ENCODE measurements around the gene CRAMP1.
A peak's percentile ranks its signal among the peaks of the same experiment; 100 is the strongest.

Gene CRAMP1

DNA sequence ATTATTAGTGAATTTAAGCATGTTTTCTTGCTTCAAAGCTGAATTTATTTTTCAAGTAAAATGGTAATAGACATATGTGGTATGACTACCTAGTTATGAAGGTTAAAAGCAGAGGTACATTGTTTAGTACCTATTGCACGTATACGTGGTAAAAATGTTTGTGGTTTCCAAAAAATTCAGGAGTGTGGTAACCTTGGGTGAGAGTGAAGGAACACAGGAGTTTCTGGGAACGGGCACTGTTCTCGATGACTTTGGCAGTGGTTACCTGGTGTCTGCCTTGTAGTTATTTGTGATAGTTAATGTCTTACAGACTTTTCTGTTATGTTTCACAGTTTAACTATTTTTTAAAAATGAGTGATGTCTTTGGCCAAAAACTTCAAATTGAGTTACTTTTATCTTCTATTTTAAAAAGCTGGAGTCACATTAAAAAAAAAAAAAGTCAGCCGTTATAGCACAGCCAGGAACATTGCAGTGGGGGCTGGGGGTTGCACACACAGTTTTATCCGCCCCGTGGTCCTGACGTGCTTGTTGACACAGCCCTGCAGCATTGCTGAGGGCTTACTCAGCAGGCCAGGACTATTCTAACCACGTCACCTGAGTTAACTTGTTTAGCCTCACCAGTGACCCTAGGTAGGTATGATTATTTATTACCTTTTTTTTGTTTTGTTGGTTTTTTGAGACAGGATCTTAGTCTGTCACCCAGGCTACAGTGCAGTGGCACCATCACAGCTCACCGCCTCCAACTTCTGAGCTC lies 76.8 kb downstream of the CRAMP1 start:
- Histone ChIP-seq H3K4me3 (ENCODE audit: low read depth, low read length) (no peak overlapping the region), H3K4me1 (ENCODE audit: control insufficient read depth, insufficient read depth, low read length) (no peaks in the 10 kb centered on the region; the same call in 1 of the 2 replicates), H3K36me3 (ENCODE audit: control insufficient read depth in 2 of 2, insufficient read depth in 1 of 2, low read length in 2 of 2) (peaks cover 57 to 94% of the 10 kb centered on the region in 2 experiments), H3K27ac (ENCODE audit: extremely low read depth, low read depth, low read length) (no peak overlapping the region), H3K9me3 (ENCODE audit: control insufficient read depth, insufficient read depth, low read depth, low read length) (no peaks in the 10 kb centered on the region)
- ChIA-PET CTCF (interaction anchor here (0.6 to 1.0 kb wide), 2 partner anchors 12 to 21 kb away, joined by 3 read pairs; no protein-coding TSS in a partner anchor), POLR2A (interaction anchor here (2.5 kb wide), 1 partner anchor 17 kb away, joined by 16 read pairs; the partner anchor contains the start of gene MAPK8IP3)
- TF ChIP-seq, protein P1, sequence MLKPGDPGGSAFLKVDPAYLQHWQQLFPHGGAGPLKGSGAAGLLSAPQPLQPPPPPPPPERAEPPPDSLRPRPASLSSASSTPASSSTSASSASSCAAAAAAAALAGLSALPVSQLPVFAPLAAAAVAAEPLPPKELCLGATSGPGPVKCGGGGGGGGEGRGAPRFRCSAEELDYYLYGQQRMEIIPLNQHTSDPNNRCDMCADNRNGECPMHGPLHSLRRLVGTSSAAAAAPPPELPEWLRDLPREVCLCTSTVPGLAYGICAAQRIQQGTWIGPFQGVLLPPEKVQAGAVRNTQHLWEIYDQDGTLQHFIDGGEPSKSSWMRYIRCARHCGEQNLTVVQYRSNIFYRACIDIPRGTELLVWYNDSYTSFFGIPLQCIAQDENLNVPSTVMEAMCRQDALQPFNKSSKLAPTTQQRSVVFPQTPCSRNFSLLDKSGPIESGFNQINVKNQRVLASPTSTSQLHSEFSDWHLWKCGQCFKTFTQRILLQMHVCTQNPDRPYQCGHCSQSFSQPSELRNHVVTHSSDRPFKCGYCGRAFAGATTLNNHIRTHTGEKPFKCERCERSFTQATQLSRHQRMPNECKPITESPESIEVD (tag by site-specific recombination; IDR thresholded peaks at IDR 0.05), result no peak
- TF ChIP-seq SP7 (tag by site-specific recombination; IDR thresholded peaks at IDR 0.05), result 0 out of 2 replicates have a peak, but pooled peaks have one; percentile 14

DNA sequence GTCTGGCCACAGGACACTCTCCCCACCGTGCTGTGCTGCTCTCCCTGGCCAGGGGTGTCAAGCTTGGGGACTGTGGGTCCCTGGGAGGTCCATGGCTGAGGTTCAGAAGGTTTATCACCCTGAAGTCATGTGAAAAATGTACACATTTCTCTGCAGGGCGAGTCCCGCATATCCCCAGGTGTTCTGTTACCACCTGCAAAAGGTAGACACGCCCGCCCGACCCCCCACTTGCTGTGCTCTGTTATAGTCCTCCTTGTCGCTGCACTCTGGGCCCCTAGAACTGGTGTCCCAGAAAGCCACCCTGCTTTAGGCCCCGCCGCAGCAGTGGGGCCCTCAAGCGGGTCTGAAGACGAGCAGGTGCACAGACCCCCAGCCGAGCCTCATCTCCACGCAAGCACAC lies 77.7 kb downstream of the CRAMP1 start:
- TF ChIP-seq ZBTB17 (tag by site-specific recombination; IDR thresholded peaks at IDR 0.05), result no peak
- no peak for TF ChIP-seq SP2 (tag by site-specific recombination; IDR thresholded peaks at IDR 0.05)
- TF ChIP-seq ZSCAN16 (tag by site-specific recombination; IDR thresholded peaks at IDR 0.05), result no peak
- TF ChIP-seq ZNF366 (tag by site-specific recombination; conservative IDR thresholded peaks at IDR 0.05), result no peak
- peaks cover 56 to 94% of the 10 kb centered on the region in 2 experiments for H3K36me3 ChIP-seq (ENCODE audit: control insufficient read depth in 2 of 2, insufficient read depth in 1 of 2, low read length in 2 of 2)
- H3K27ac ChIP-seq (ENCODE audit: extremely low read depth, low read depth, low read length), result no peak overlapping the region
- ChIA-PET CTCF (interaction anchor here (0.7 kb wide), 1 partner anchor 649 kb away, joined by 3 read pairs; no protein-coding TSS in a partner anchor), POLR2A (interaction anchor here (2.5 kb wide), 1 partner anchor 16 kb away, joined by 16 read pairs; the partner anchor contains the start of gene MAPK8IP3)
- H3K4me3 ChIP-seq (ENCODE audit: low read depth, low read length), result no peak overlapping the region
- H3K4me1 ChIP-seq (ENCODE audit: control insufficient read depth, insufficient read depth, low read length), result no peaks in the 10 kb centered on the region; the same call in 1 of the 2 replicates
- H3K9me3 ChIP-seq (ENCODE audit: control insufficient read depth, insufficient read depth, low read depth, low read length), result no peaks in the 10 kb centered on the region

DNA sequence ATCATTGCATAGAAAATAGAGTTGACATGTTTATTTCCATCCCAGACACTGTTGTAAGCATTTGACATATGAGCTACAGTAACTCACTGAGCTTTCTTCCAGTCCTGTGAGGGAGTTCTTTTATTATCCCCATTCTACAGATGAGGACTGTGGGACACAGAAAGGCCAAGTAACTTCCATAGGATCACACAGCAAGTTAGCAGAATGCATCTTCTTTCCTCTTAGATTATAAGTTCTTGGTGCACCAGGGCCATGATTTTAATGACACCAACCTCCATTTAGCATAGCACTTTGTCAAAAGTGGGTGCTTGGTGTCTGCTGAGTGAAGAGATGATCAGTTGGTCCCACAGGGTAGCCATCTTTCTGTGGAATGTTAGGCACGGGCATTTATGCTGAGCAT lies 78.7 kb downstream of the CRAMP1 start:
- Histone ChIP-seq H3K27ac (ENCODE audit: extremely low read depth, low read depth, low read length) (no peak overlapping the region), H3K4me3 (ENCODE audit: low read depth, low read length) (no peak overlapping the region), H3K4me1 (ENCODE audit: control insufficient read depth, insufficient read depth, low read length) (no peaks in the 10 kb centered on the region; the same call in 1 of the 2 replicates), H3K9me3 (ENCODE audit: control insufficient read depth, insufficient read depth, low read depth, low read length) (no peaks in the 10 kb centered on the region), H3K36me3 (ENCODE audit: control insufficient read depth in 2 of 2, insufficient read depth in 1 of 2, low read length in 2 of 2) (peaks cover 56 to 93% of the 10 kb centered on the region in 2 experiments)
- POLR2A ChIA-PET, result interaction anchor here (0.5 to 2.5 kb wide), 2 partner anchors 15 to 81 kb away, joined by 8 to 16 read pairs; partner anchors contain the start of gene MAPK8IP3
- TF ChIP-seq ZNF837 (tag by site-specific recombination; IDR thresholded peaks at IDR 0.05), result no peak
- no peak for TF ChIP-seq KLF16 (tag by site-specific recombination; IDR thresholded peaks at IDR 0.05)
- peak; percentile 52; the same call in 1 of the 2 replicates for TF ChIP-seq ZNF768 (tag by site-specific recombination; IDR thresholded peaks at IDR 0.05)
- TF ChIP-seq SP2 (tag by site-specific recombination; IDR thresholded peaks at IDR 0.05), result no peak
- TF ChIP-seq, protein P1 (tag by site-specific recombination; IDR thresholded peaks at IDR 0.05), result no peak
- CTCF ChIA-PET, result interaction anchor here (0.5 to 1.2 kb wide), 3 partner anchors 10 to 906 kb away, joined by 3 to 4 read pairs (median 4); no protein-coding TSS in a partner anchor

DNA sequence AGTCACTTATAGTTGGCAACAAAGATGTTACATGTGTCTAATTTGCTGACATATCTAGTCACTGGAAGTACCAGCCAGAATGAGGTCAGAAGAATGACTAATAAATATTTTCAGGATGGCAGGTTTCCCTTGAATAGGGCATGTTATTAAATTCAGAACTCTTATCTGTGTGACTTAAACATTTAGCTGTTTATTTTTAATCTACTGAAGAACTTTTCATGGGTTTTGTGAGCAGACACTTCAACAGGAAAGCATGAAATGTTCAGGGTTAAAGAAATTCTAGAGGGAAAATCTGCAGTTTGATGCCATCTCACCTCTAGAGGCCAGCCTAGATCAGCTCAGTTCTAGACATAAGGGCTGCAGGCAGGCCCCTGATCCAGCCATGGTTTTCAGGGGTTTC lies 79.1 kb downstream of the CRAMP1 start:
- Histone ChIP-seq H3K27ac (ENCODE audit: extremely low read depth, low read depth, low read length) (no peak overlapping the region), H3K4me1 (ENCODE audit: control insufficient read depth, insufficient read depth, low read length) (no peaks in the 10 kb centered on the region; the same call in 1 of the 2 replicates), H3K4me3 (ENCODE audit: low read depth, low read length) (no peak overlapping the region), H3K9me3 (ENCODE audit: control insufficient read depth, insufficient read depth, low read depth, low read length) (no peaks in the 10 kb centered on the region), H3K36me3 (ENCODE audit: control insufficient read depth in 2 of 2, insufficient read depth in 1 of 2, low read length in 2 of 2) (peaks cover 60 to 93% of the 10 kb centered on the region in 2 experiments)
- TF ChIP-seq, protein P2, sequence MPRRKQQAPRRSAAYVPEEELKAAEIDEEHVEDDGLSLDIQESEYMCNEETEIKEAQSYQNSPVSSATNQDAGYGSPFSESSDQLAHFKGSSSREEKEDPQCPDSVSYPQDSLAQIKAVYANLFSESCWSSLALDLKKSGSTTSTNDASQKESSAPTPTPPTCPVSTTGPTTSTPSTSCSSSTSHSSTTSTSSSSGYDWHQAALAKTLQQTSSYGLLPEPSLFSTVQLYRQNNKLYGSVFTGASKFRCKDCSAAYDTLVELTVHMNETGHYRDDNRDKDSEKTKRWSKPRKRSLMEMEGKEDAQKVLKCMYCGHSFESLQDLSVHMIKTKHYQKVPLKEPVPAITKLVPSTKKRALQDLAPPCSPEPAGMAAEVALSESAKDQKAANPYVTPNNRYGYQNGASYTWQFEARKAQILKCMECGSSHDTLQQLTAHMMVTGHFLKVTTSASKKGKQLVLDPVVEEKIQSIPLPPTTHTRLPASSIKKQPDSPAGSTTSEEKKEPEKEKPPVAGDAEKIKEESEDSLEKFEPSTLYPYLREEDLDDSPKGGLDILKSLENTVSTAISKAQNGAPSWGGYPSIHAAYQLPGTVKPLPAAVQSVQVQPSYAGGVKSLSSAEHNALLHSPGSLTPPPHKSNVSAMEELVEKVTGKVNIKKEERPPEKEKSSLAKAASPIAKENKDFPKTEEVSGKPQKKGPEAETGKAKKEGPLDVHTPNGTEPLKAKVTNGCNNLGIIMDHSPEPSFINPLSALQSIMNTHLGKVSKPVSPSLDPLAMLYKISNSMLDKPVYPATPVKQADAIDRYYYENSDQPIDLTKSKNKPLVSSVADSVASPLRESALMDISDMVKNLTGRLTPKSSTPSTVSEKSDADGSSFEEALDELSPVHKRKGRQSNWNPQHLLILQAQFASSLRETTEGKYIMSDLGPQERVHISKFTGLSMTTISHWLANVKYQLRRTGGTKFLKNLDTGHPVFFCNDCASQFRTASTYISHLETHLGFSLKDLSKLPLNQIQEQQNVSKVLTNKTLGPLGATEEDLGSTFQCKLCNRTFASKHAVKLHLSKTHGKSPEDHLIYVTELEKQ (tag by site-specific recombination; IDR thresholded peaks at IDR 0.05; ENCODE audit: borderline replicate concordance), result no peak
- TF ChIP-seq, protein P3, sequence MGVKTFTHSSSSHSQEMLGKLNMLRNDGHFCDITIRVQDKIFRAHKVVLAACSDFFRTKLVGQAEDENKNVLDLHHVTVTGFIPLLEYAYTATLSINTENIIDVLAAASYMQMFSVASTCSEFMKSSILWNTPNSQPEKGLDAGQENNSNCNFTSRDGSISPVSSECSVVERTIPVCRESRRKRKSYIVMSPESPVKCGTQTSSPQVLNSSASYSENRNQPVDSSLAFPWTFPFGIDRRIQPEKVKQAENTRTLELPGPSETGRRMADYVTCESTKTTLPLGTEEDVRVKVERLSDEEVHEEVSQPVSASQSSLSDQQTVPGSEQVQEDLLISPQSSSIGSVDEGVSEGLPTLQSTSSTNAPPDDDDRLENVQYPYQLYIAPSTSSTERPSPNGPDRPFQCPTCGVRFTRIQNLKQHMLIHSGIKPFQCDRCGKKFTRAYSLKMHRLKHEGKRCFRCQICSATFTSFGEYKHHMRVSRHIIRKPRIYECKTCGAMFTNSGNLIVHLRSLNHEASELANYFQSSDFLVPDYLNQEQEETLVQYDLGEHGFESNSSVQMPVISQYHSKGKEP (tag by site-specific recombination; IDR thresholded peaks at IDR 0.05), result no peak
- TF ChIP-seq ZNF629 (tag by site-specific recombination; IDR thresholded peaks at IDR 0.05), result peak; percentile 38; the same call in 1 of the 2 replicates
- CTCF ChIA-PET, result interaction anchor here (0.5 to 1.2 kb wide), 3 partner anchors 11 to 906 kb away, joined by 3 to 4 read pairs (median 4); no protein-coding TSS in a partner anchor
- POLR2A ChIA-PET, result interaction anchor here (0.5 to 2.5 kb wide), 2 partner anchors 14 to 80 kb away, joined by 8 to 16 read pairs; partner anchors contain the start of gene MAPK8IP3
